KMS-11 (cell line): ENCODE data around the gene PRC1.
A peak's percentile ranks its signal among the peaks of the same experiment; 100 is the strongest.

Experiments
- H2AFZ ChIP-seq: fragments of 200-600 bp; sonication (generic); 2 replicates; pipeline ENCODE4 v1.6.1; 2016; ENCODE audit warnings: antibody characterized with exemption, mixed run types, low read depth
- H3K27ac ChIP-seq: fragments of 200-600 bp; sonication (generic); 2 replicates; pipeline ENCODE4 v1.6.1; 2016; ENCODE audit warnings: mild to moderate bottlenecking, mixed run types
- H3K27me3 ChIP-seq: fragments of 200-600 bp; sonication (generic); 2 replicates; pipeline ENCODE4 v1.6.1; 2017; ENCODE audit warnings: mild to moderate bottlenecking, low read depth, mixed run types, moderate library complexity; ENCODE audit not compliant: insufficient read depth
- H3K36me3 ChIP-seq: fragments of 200-600 bp; sonication (generic); 2 replicates; pipeline ENCODE4 v1.6.1; 2017; ENCODE audit warnings: mild to moderate bottlenecking, mixed run types; ENCODE audit not compliant: insufficient read depth
- H3K4me1 ChIP-seq: fragments of 200-600 bp; sonication (generic); 2 replicates; pipeline ENCODE4 v1.6.1; 2016; ENCODE audit warnings: mild to moderate bottlenecking, low read depth, mixed run types; ENCODE audit not compliant: poor library complexity, severe bottlenecking
- H3K4me2 ChIP-seq: fragments of 200-600 bp; sonication (generic); 2 replicates; pipeline ENCODE4 v1.7.0; 2016; ENCODE audit warnings: mild to moderate bottlenecking, mixed run types
- H3K4me3 ChIP-seq: fragments of 200-600 bp; sonication (generic); IDR thresholded peaks from 2 replicates; pipeline ENCODE4 v1.6.1; 2017; ENCODE audit warnings: low read depth, low read length, mixed read lengths; ENCODE audit not compliant: insufficient read depth
- H3K79me2 ChIP-seq: fragments of 200-600 bp; sonication (generic); 2 replicates; pipeline ENCODE4 v1.6.1; 2016; ENCODE audit warnings: low read depth, mixed run types; ENCODE audit not compliant: insufficient read depth
- H3K9ac ChIP-seq: fragments of 200-600 bp; sonication (generic); 2 replicates; pipeline ENCODE4 v1.6.1; 2016; ENCODE audit warnings: mild to moderate bottlenecking, mixed run types
- H4K20me1 ChIP-seq: fragments of 200-600 bp; sonication (generic); 2 replicates; pipeline ENCODE4 v1.6.1; 2016; ENCODE audit warnings: mild to moderate bottlenecking, mixed run types; ENCODE audit not compliant: insufficient read depth
- CTCF ChIP-seq: fragments of 200-600 bp; sonication (generic); conservative IDR thresholded peaks from 2 replicates; pipeline ENCODE4 v1.6.1; 2017; ENCODE audit warnings: low read depth, mild to moderate bottlenecking, antibody characterized with exemption, low read length, moderate library complexity, mixed read lengths

PRC1 gene

GRCh38 chr15:90988296-90988695 lies 6.0 kb downstream of the PRC1 start:
- no peak overlapping the region for H2AFZ ChIP-seq
- no peak for TF ChIP-seq CTCF
- no peaks in the 10 kb centered on the region for H3K27me3 ChIP-seq
- no peak overlapping the region for H3K27ac ChIP-seq
- H3K36me3 ChIP-seq = peaks cover 4% of the 10 kb centered on the region; the same call in 1 of the 2 replicates
- H3K79me2 ChIP-seq = peaks cover 90% of the 10 kb centered on the region
- H3K9ac ChIP-seq = no peak overlapping the region
- peaks cover 13% of the 10 kb centered on the region; the same call in 1 of the 2 replicates for H4K20me1 ChIP-seq
- H3K4me1 ChIP-seq = peaks cover 47% of the 10 kb centered on the region
- no peak overlapping the region for H3K4me3 ChIP-seq
- peak overlapping the region; percentile 3; the same call in 1 of the 2 replicates for H3K4me2 ChIP-seq

- Histone ChIP-seq H3K4me2 (peak overlapping the region; percentile 6; the same call in 1 of the 2 replicates), H3K79me2 (peaks cover 84% of the 10 kb centered on the region), H3K4me1 (peaks cover 40% of the 10 kb centered on the region), H2AFZ (no peak overlapping the region), H3K27ac (no peak overlapping the region), H4K20me1 (peaks cover 13% of the 10 kb centered on the region; the same call in 1 of the 2 replicates), H3K27me3 (no peaks in the 10 kb centered on the region), H3K4me3 (no peak overlapping the region), H3K36me3 (peaks cover 7% of the 10 kb centered on the region; the same call in 1 of the 2 replicates), H3K9ac (no peak overlapping the region)
- TF ChIP-seq CTCF = no peak
These were observed 6.7 kb downstream of the PRC1 start for GRCh38 chr15:90987561-90988141.

- H3K4me3 ChIP-seq = no peak overlapping the region
- H3K36me3 ChIP-seq = peaks cover 7% of the 10 kb centered on the region; the same call in 1 of the 2 replicates
- no peaks in the 10 kb centered on the region for H3K27me3 ChIP-seq
- no peak overlapping the region for H3K9ac ChIP-seq
- TF ChIP-seq CTCF = no peak
- peak overlapping the region; percentile 6; the same call in 1 of the 2 replicates for H3K4me2 ChIP-seq
- no peak overlapping the region for H3K27ac ChIP-seq
- H2AFZ ChIP-seq = no peak overlapping the region
- H3K4me1 ChIP-seq = peaks cover 33% of the 10 kb centered on the region
- H4K20me1 ChIP-seq = peaks cover 13% of the 10 kb centered on the region; the same call in 1 of the 2 replicates
- peaks cover 77% of the 10 kb centered on the region for H3K79me2 ChIP-seq
These were observed 7.4 kb downstream of the PRC1 start for GRCh38 chr15:90986790-90987507.

GRCh38 chr15:90982135-90982534 lies 12.2 kb downstream of the PRC1 start:
- H3K36me3 ChIP-seq = peaks cover 20% of the 10 kb centered on the region; the same call in 1 of the 2 replicates
- peaks cover 30% of the 10 kb centered on the region for H3K79me2 ChIP-seq
- H3K9ac ChIP-seq = no peak overlapping the region
- no peaks in the 10 kb centered on the region for H3K27me3 ChIP-seq
- H2AFZ ChIP-seq = no peak overlapping the region
- TF ChIP-seq CTCF = no peak
- H3K27ac ChIP-seq = no peak overlapping the region
- H3K4me2 ChIP-seq = no peak overlapping the region
- H3K4me3 ChIP-seq = no peak overlapping the region
- H4K20me1 ChIP-seq = 0 out of 2 replicates have a peak, but pooled peaks cover 5% of the 10 kb centered on the region
- peaks cover 19% of the 10 kb centered on the region for H3K4me1 ChIP-seq
